NCI-H510A treated with DMSO at 0.1 percent for 48 hours (cell line): Measurements from ENCODE around the gene NR2C2.

Experiments used
- DNase-seq: peaks from one replicate; lab custom pipeline; 2025; lab: John Stamatoyannopoulos, UW

NR2C2 gene

GRCh38 chr3:15064299-15064834, 117.0 kb downstream of the NR2C2 start:
- DNase-seq = peak; percentile 27

- peak; percentile 73 for DNase-seq
These were observed 117.6 kb downstream of the NR2C2 start, which contains the start of gene MRPS25 for GRCh38 chr3:15064835-15065549. Gene MRPS25 (minus strand): TSS chr3:15065315. CDS start chr3:15065194, 121 bp downstream.

- DNase-seq = no peak
These were observed 118.2 kb downstream of the NR2C2 start for GRCh38 chr3:15065550-15066007.

- DNase-seq = no peak
These were observed 119.1 kb downstream of the NR2C2 start for GRCh38 chr3:15066467-15066866.

- DNase-seq = no peak
These were observed 122.1 kb downstream of the NR2C2 start for GRCh38 chr3:15069441-15069840.

- DNase-seq = no peak
These were observed 124.3 kb downstream of the NR2C2 start for GRCh38 chr3:15071699-15072098.

GRCh38 chr3:15074500-15074899, 127.1 kb downstream of the NR2C2 start:
- DNase-seq = no peak

GRCh38 chr3:15079091-15079490, 131.7 kb downstream of the NR2C2 start:
- DNase-seq = no peak

- peak; percentile 47 for DNase-seq
These were observed 134.7 kb downstream of the NR2C2 start for GRCh38 chr3:15081960-15082664.

GRCh38 chr3:15083252-15083651, 135.9 kb downstream of the NR2C2 start:
- no peak for DNase-seq

GRCh38 chr3:15086263-15086662, 138.9 kb downstream of the NR2C2 start:
- DNase-seq = no peak

GRCh38 chr3:15086699-15087098, 139.3 kb downstream of the NR2C2 start:
- DNase-seq = no peak

- DNase-seq = no peak
These were observed 141.8 kb downstream of the NR2C2 start for GRCh38 chr3:15089201-15089600.

- DNase-seq = no peak
These were observed 144.2 kb downstream of the NR2C2 start for GRCh38 chr3:15091575-15091974.

GRCh38 chr3:15092686-15093085, 145.3 kb downstream of the NR2C2 start:
- no peak for DNase-seq

- no peak for DNase-seq
These were observed 146.9 kb downstream of the NR2C2 start for GRCh38 chr3:15094187-15094875.

GRCh38 chr3:15096046-15096445, 148.7 kb downstream of the NR2C2 start:
- no peak for DNase-seq

- DNase-seq = no peak
These were observed 150.5 kb downstream of the NR2C2 start for GRCh38 chr3:15097891-15098290.
